Stimulated activated CD4-positive, alpha-beta T cell treated with anti-CD3 and anti-CD28 coated beads, Interleukin-1b, Interleukin-23, amount 100 ng/mL, for 48 hours (primary cell): ENCODE results near the gene COL18A1.
"Not testable (repeated sequence)": the region's sequence is repeated elsewhere in the genome, so short reads cannot be mapped to it uniquely, and the experiment has no call there.

ENCODE experiments used
- DNase-seq: peaks from one replicate; pipeline ENCODE4 v3.0.0-alpha.2; 2020

COL18A1 gene

DNA sequence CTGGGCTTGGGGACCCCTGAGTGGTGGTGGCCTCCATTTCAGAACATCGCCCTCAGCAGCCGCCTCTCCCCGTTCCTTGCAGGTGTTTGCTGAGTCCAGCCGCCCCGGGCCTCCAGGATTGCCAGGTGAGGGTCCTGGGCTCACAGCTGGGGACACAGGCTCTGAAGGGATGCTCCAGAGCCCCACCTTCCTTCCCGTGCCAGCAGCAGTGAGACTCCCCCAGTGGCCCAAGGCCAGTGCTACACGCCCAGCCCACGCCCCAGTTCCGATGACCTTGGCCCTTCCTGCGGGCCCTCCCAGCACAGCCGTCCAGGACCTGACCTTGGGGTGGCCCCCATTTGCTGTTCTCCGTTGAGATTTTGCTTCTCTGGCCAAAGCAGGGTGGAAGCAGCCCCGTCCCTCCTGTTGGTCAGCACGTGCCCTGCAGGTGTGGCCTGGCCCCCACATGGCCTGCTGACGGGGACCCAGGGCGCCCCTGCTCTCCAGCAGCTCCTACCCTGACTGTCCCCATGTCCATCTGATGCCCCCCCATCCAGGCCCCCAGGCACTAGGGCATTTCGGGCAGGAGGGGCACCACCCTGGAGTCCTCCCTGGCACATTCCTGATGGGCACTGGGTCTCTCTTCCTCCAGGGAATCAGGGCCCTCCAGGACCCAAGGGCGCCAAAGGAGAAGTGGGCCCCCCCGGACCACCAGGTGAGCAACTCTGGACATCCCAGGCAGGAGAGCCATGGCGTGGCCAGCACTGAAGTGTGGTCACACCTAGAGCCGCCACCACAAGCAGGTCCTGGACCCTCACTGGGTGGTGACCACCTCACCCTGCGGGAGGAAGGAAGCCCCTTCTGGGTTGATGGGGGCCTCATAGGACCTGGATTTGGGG, 92.2 kb downstream of the COL18A1 start:
- no peak for DNase-seq

DNA sequence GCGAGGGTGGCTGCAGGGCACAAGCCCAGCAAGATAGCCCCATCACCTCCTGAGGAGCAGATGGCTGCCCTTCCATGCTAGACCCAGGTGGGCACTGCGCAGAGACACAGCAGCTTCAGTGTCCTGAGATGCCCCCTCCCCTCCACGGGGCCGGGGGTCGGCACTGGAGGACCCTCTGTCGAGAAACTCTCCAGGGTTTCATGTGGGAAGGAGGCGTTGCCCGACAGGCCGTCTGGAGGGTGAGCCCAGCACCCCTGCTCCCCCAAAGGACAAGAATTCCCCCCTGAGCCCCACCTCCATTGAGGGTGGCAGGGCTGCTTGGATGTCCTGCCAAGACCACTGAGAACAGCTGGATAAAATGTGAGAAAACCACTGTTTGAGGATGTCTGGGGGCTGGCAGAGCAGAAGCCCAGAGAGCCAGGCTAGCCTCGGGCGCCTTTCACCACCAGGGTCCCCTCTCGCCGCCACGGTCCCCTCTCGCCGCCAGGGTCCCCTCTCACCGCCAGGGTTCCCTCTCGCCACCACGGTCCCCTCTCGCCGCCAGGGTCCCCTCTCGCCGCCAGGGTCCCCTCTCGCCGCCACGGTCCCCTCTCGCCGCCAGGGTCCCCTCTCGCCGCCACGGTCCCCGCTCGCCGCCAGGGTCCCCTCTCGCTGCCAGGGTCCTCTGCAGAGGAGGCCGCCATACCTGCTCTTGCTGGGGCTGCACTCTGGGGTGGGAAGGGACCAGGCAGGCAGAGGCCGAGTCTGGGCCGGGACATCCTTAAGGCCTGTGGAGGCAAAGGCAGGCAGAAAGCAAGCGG, 93.1 kb downstream of the COL18A1 start:
- DNase-seq = no peak

DNA sequence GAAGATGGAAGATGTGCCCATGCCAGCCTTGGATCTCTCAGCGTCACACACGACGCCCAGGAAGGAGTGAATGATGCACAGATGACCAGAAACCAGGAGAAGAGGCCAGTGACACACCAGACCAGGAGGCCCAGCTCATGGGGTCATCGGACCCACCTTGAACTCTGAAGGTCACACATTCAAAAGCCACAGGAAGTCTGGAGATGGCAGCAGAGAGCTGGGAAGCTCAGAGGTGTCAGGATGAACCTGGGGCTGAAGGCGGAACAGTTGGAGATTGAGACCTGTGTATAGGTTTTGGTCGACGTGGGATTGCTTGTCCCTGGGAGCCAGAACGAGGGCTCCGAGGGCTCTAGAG, 93.7 kb downstream of the COL18A1 start:
- DNase-seq = no peak

DNA sequence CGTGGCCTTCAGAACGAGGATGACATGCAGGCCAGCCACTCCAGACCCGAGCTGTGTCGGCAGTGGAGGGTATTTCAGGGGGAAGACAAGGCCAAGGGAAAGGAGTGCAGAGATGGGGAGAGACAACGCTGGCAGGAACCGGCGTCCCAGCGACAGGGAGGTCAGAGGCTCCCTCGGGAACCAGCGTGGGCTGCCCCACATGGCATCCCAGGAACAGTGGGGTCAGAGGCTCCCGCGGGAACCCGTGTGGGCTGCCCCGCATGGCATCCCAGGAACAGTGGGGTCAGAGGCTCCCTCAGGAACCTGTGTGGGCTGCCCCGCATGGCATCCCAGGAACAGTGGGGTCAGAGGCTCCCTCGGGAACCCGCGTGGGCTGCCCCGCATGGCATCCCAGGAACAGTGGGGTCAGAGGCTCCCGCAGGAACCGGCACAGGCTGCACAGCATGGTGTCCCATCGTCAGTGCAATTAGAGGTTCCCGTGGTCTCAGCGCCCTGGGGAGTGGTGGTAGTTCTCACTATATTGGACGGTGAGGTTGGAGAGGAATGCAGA, 94.3 kb downstream of the COL18A1 start:
- no peak for DNase-seq

DNA sequence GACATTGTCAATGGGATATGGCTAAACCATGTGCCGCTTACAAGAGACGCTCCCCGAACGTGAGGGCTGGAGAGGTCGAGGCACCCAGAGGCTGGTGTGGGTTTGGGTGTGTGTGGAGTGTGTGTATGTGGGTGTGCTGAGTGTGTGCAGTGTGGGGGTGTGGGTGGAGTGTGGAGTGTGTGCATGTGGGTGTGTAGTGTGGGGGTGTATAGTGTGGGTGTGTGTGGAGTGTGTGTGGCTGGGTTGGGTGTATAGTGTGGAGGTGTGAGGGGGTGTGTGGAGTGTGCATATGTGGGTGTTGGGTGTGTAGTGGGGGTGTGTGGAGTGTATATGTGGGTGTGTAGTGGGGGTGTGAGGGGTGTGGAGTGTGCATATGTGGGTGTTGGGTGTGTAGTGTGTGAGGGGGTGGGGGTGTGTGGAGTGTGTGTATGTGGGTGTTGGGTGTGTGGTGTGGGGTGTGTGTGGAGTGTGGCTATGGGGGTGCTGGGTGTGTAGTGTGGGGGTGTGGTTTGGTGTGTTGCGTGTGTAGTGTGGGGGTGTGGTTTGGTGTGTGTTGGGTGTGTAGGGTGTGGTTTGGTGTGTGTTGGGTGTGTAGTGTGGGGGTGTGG, 95.1 kb downstream of the COL18A1 start:
- no peak for DNase-seq

DNA sequence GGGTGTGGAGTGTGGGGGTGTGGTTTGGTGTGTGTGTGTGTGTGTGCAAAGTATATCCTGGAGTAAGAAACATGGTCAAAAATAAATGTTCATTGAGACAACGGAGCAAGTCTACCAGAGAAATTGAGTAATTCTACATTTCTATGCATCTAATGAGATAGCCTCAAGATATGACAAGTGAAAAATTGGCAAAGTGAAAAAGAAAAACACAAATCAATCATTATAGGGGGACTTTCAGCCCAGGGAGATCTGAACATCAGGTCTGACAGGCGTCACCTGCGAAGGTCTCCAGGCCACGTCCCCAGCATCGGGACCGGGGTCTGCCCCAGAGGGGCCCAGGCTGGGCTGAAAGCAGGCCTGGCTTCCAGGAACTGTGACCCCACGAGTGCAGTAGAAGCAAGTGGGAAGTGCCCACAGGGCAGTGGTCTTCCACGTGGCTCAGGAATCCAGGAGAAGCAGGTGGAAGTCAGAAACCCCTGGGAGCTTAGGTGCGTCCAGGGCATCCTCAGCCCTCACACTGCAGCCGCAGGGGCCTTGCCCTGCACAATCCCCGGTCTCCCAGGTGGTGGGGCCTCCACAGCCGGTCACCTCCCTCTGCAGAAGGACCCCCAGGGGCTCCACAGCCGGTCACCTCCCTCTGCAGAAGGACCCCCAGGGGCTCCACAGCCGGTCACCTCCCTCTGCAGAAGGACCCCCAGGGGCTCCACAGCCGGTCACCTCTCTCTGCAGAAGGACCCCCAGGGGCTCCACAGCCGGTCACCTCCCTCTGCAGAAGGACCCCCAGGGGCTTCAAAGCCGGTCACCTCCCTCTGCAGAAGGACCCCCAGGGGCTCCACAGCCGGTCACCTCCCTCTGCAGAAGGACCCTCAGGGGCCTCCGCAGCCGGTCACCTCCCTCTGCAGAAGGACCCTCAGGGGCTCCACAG, 96.4 kb downstream of the COL18A1 start:
- DNase-seq = not testable (repeated sequence)

DNA sequence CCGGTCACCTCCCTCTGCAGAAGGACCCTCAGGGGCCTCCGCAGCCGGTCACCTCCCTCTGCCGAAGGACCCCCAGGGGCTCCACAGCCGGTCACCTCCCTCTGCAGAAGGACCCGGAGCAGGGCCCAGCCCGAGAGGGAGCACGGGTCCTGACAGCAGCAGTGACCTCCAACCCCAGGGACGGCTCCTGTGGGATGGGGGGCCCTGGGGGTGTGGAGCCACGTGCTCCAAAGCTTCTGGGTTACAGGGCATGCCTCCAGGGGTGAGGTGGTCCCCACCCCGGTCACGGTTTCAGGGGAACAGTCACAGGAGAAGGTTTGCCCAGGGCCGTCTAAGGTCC, 97.0 kb downstream of the COL18A1 start:
- no peak for DNase-seq

DNA sequence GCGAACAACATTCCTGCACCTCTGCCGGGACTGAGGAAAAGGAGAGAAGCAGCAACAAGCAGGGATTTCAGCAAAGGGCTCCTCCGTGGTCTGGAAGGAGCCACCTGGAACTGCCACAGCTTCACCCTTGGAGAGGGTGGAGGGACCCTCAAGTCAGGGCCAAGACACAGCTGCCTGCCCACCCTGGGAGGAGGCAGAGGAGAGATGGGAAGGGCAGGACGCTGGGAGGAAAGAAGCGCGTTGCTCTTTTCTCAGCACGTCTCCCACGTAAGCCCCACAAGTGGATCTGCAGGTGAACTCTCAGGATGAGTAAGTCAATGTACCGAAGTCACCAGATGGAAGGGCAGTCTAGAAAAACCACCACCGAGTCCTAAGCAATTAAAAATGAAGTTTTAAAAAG, 97.6 kb downstream of the COL18A1 start:
- DNase-seq = no peak

DNA sequence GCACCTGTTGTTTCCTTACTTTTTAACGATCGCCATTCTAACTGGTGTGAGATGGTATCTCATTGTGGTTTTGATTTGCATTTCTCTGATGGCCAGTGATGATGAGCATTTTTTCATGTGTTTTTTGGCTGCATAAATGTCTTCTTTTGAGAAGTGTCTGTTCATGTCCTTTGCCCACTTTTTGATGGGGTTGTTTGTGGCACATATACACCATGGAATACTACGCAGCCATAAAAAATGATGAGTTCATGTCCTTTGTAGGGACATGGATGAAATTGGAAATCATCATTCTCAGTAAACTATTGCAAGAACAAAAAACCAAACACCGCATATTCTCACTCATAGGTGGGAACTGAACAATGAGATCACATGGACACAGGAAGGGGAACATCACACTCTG, 98.3 kb downstream of the COL18A1 start:
- not testable (repeated sequence) for DNase-seq

DNA sequence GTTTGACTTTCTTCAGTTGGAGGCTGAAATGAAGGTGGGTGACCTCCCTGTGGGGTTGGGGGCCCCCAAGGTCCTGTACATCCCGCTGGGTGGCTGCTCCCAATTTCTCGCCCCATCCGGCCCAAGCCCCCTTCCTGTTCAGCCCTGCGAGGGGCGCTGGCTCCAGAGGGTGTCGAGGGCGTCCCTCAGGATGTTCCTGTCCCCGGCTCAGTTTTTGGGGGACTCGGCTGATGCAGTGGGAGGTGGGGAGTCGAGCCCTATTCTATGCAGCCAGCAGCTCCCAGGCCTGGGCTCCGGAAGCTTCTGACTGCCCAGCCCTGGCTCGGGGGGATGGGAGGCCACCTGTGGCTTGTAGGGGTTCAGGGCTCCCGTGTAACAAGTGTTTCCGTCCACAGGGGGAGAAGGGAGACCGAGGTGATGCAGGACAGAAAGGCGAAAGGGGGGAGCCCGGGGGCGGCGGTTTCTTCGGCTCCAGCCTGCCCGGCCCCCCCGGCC, 99.1 kb downstream of the COL18A1 start:
- no peak for DNase-seq

DNA sequence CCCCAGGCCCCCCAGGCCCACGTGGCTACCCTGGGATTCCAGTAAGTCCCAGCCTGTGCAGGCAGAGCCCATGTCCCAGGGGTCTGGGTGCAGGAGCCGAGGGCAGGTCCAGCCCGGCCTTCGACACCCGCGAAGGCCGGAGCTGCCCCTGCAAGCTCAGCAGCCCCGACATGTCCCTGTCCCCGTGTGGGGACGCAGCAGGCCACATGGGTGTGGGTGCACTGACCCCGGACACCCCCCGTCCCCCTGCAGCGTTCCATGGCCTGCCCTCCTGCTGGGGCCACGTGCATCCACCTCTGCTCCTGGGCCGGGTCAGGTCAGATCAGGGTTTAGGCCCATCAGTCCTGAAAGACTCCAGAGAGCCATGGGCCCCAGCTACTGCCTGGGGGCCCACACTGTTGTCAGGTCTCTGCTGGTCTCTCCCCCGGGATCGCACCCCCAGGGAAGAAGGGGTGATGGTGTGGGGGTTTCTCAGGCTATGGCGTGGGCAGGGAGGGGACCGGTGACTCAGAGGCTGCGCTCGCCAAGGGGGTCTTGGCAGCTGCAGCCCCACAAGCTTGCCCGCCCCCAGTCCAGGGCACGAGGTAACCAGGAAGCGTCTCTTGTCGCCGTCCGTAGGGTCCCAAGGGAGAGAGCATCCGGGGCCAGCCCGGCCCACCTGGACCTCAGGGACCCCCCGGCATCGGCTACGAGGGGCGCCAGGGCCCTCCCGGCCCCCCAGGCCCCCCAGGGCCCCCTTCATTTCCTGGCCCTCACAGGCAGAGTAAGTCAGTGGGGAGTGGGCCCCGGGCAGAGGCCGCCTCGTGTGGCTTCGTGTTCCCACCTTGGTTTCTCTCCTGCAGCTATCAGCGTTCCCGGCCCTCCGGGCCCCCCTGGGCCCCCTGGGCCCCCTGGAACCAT, 99.8 kb downstream of the COL18A1 start:
- DNase-seq = no peak

DNA sequence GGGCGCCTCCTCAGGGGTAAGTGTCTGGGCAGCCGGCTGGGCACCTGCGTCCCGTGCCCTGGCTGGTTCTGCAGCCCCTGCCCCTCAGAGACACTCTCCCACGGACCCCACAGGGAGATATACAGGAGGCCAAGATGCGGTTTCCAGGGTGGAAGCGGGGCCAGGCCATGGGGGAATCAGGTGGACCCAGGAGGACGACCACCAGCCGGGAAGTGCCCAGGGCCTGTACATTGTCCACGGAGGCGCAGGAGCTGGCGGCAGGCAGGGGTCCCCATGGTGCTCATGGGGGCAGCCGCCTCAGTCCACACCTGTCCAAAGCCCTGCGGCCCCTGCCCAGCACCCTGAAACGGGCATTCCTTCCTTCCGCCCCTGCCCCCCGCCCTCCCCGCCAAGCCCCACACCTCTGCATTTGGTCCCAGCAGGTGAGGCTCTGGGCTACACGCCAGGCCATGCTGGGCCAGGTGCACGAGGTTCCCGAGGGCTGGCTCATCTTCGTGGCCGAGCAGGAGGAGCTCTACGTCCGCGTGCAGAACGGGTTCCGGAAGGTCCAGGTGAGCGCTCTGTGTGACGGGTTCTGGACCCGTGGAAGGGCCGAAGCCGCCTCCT, 100.6 kb downstream of the COL18A1 start:
- DNase-seq = no peak

DNA sequence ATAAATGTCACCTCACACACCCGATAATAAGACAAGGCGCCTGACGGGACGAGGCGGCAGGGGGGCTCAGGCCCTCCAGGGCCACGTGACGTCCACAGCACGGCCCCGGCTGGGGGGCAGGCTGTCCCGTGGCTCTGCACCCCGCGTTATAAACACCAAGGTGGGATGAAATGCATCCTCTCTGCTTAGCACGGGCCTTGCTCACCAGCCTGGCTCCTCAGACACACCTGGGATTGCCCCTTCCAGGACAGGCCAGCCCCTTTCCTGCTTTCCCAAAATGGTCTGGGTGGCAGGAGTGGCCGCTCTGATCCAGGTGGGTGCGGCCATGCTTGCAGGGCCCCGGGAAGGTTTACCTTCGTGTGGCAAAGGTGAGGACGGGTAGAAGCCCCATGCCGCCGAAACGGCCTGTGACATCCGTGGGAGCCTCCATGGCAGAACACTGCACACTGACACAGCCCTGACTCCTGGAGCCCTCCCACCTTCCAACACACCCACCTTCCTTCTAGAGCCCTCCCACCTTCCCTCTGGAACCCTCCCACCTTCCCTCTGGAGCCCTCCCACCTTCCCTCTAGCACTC, 101.4 kb downstream of the COL18A1 start:
- no peak for DNase-seq

DNA sequence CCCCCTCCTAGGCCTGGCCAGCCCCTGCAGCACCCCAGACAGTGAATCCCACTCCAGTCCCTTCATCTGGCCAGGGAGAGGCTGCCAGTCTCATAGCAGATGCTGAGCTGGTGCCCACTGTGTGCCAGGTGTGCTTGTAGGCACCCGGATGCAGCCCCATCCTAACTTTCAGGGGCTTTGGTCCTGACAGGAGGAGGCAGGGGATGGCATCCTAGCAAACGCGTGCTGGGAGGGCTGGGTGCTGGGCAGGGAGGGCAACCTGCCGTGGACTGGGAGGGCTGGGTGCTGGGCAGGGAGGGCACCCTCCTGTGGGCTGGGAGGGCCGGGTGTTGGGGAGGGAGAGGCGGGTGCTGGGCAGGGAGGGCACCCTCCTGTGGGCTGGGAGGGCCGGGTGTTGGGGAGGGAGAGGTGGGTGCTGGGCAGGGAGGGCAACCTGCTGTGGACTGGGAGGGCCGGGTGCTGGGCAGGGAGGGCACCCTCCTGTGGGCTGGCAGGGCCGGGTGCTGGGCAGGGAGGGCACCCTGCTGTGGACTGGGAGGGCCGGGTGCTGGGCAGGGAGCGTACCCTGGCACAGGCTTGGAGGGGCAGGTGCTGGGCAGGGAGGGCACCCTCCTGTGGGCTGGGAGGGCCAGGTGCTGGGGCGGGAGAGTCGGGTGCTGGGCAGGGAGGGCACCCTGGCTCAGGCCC, 102.0 kb downstream of the COL18A1 start:
- DNase-seq = no peak

DNA sequence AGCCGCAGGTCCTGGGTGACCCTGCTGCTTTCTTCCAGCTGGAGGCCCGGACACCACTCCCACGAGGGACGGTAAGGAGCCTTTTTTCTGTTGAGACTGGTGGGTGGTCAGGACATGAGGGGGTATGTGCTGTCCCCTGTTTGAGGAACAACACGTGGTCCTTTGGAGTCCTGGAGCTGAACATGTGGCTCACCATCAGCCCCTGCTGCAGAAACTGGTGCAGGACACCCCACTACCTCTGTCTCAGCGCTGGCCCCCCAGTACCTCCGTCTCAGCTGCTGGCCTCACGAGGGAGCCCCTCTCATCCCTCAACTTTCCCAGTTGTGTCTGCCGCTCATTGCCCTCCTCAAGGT, 102.5 kb downstream of the COL18A1 start:
- DNase-seq = no peak

DNA sequence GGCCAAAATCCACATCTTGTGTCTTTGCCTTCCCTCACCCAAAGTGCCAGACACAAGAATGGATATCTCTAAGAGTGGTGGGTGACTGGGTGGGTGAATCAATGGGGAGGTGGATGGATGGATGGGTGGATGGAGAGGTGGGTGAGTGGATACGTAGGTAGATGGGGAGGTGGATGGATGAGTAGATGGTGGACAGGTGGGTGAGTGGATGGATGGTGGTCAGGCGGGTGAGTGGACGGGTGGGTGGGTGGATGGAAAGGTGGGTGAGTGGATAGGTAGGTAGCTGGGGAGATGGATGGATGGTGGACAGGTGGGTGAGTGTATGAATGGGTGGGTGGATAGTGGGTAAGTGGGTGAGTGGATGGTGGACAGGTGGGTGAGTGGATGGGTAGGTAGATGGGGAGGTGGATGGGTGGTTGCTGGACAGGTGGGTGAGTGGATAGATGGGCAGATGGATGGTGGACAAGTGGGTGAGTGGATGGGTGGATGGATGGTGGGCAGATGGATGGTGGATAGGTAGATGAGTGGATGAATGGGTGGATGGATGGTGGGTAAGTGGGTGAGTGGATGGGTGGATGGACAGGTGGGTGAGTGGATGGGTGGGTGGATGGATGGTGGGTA, 103.0 kb downstream of the COL18A1 start:
- no peak for DNase-seq

DNA sequence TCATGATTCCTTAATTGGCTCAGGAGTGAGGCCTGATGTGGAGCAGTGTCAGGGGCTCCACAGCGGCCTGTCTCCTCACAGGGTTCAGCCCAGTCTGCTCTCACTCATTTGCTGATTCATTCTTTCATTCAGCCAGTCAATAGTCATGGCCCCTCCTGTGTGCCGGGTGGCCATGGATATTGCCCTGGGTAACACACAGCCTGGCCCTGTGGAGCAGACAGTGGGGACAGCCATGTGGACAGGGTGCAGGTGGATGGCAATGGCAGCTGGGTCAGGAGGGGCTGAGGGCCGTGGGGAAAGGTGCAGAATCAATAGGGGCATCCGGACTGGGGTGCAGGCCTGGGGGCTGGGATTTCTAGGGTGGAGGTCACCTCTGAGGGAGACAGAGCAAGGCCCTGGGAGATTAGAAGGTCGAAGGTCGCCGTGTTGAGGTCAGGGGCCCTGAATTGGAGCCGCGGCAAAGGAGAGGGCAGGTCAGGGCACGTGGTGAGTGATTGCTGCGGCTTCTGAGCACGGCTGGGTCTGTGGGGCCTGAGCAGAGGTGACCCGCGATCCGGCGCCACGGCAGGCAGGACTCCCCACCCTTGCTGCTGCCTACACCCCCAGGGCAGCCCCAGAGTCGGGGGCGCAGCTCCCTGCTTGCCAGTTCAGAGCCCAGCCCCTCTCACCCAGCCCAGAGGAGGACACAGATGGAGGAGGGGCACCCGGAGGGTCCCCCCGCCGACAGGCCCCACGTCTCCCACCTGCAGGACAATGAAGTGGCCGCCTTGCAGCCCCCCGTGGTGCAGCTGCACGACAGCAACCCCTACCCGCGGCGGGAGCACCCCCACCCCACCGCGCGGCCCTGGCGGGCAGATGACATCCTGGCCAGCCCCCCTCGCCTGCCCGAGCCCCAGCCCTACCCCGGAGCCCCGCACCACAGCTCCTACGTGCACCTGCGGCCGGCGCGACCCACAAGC, 103.9 kb downstream of the COL18A1 start:
- no peak for DNase-seq
